ENCODE measurements around the gene ARHGEF2. TPM values are rescaled to one million over a fixed set of nuclear protein-coding genes. Genes with fewer than 3 reads are reported as not detected.

Gene ARHGEF2
- total and polyA plus RNA-seq, 9 of the 15 experiments (the other 6 are each of a cell fraction or from before 2014, with no cell fraction given) = 7.1 to 162 (median 62.2) TPM

- TF ChIP-seq ARID3B (CRISPR knock-in tag; IDR thresholded peaks at IDR 0.05; ENCODE audit: borderline replicate concordance) = no peak
- TF ChIP-seq PRMT5 (CRISPR knock-in tag; IDR thresholded peaks at IDR 0.05) = no peak
- TF ChIP-seq MAZ (CRISPR knock-in tag; conservative IDR thresholded peaks at IDR 0.05 in 1 of 2, IDR thresholded peaks at IDR 0.05 in 1 of 2) = 0 out of 4 replicates have a peak, but pooled peaks of 1 of the 2 experiments have one; percentile 14
- TF ChIP-seq ZNF740 (CRISPR knock-in tag; IDR thresholded peaks at IDR 0.05) = no peak
- TF ChIP-seq ZNF740 (tag; IDR thresholded peaks at IDR 0.05) = peak in 1 of 2 experiments; percentile 43; a peak in 1 of 4 replicates
- TF ChIP-seq LCOR (CRISPR knock-in tag; IDR thresholded peaks at IDR 0.05) = 0 out of 2 replicates have a peak, but pooled peaks have one; percentile 22
- no peak for TF ChIP-seq MXD1 (CRISPR knock-in tag; IDR thresholded peaks at IDR 0.05; ENCODE audit: borderline replicate concordance, poor library complexity, severe bottlenecking)
- peak; percentile 74 for TF ChIP-seq PRDM10 (IDR thresholded peaks at IDR 0.05; ENCODE audit: partially characterized antibody)
- TF ChIP-seq RBFOX2 (IDR thresholded peaks at IDR 0.05; ENCODE audit: low read depth, low read length) = 0 out of 2 replicates have a peak, but pooled peaks have one; percentile 72
- peak; percentile 48 for TF ChIP-seq EGR1 (conservative IDR thresholded peaks at IDR 0.05)
- TF ChIP-seq SIN3A (IDR thresholded peaks at IDR 0.05; ENCODE audit: borderline replicate concordance in 2 of 2, control insufficient read depth in 1 of 2, low read depth in 2 of 2, low read length in 2 of 2) = no peak
- no peak for TF ChIP-seq HNRNPL (IDR thresholded peaks at IDR 0.05; ENCODE audit: low read depth, low read length)
- no peak for TF ChIP-seq ILK (tag; IDR thresholded peaks at IDR 0.05; ENCODE audit: borderline replicate concordance, low read depth)
- peak; percentile 44 for TF ChIP-seq RB1 (IDR thresholded peaks at IDR 0.05; ENCODE audit: low read depth)
Measured at GRCh38 chr1:155977690-155978324, 540 bp downstream of the ARHGEF2 start (continued).

All from K562 (cell line).